Neural progenitor cell (in vitro differentiated cells): Measurements from ENCODE around the gene CMTM4. TPM values are rescaled to one million over a fixed set of nuclear protein-coding genes. Genes with fewer than 3 reads are reported as not detected.
A peak's percentile ranks its signal among the peaks of the same experiment; 100 is the strongest.

ENCODE experiments used
- DNase-seq: peaks from one replicate; pipeline ENCODE4 v3.0.0-alpha.2; 2016; ENCODE audit warnings: low spot score
- H2AFZ ChIP-seq: fragments of 200-600 bp; sonication (generic); replicated peaks from 2 replicates; pipeline ENCODE4 v1.6.1; 2016; ENCODE audit warnings: antibody characterized with exemption
- H3F3A ChIP-seq: fragments of 200-600 bp; sonication (generic); 2 replicates; pipeline ENCODE4 v1.6.1; 2016; ENCODE audit warnings: antibody characterized with exemption, low read depth
- H3K27ac ChIP-seq: fragments of 200-600 bp; sonication (generic); 2 replicates; pipeline ENCODE4 v1.5.1; 2016; ENCODE audit warnings: mild to moderate bottlenecking
- H3K27me3 ChIP-seq: fragments of 200-600 bp; sonication (generic); 2 replicates; pipeline ENCODE4 v1.6.1; 2016; ENCODE audit warnings: mild to moderate bottlenecking, moderate library complexity
- H3K36me3 ChIP-seq: fragments of 200-600 bp; sonication (generic); 2 replicates; pipeline ENCODE4 v1.5.1; 2016
- H3K4me1 ChIP-seq: fragments of 200-600 bp; sonication (generic); 2 replicates; pipeline ENCODE4 v1.6.1; 2016; ENCODE audit warnings: mixed run types
- H3K4me2 ChIP-seq: fragments of 200-600 bp; sonication (generic); 2 replicates; pipeline ENCODE4 v1.6.1; 2016
- H3K4me3 ChIP-seq: fragments of 200-600 bp; sonication (generic); 2 replicates; pipeline ENCODE4 v1.5.1; 2016
- H3K79me2 ChIP-seq: fragments of 200-600 bp; sonication (generic); 2 replicates; pipeline ENCODE4 v1.6.1; 2016; ENCODE audit warnings: low read depth
- H3K9ac ChIP-seq: fragments of 200-600 bp; sonication (generic); 2 replicates; pipeline ENCODE4 v1.6.1; 2016
- H3K9me3 ChIP-seq: fragments of 200-600 bp; sonication (generic); 2 replicates; pipeline ENCODE4 v1.5.1; 2016; ENCODE audit warnings: low read depth
- H4K20me1 ChIP-seq: fragments of 200-600 bp; sonication (generic); 2 replicates; pipeline ENCODE4 v1.6.1; 2016; ENCODE audit warnings: low read depth
- H3K27ac Mint-ChIP-seq: 3 replicates; pipeline ENCODE4 v1.8.0; 2021; ENCODE audit warnings: mixed read lengths
- H3K27me3 Mint-ChIP-seq: 2 replicates; pipeline ENCODE4 v1.8.0; 2022; ENCODE audit warnings: low read depth, mild to moderate bottlenecking, inconsistent platforms, moderate library complexity, mixed read lengths; ENCODE audit not compliant: insufficient read depth
- H3K36me3 Mint-ChIP-seq: 3 replicates; pipeline ENCODE4 v1.8.0; 2021; ENCODE audit warnings: mixed read lengths
- H3K4me1 Mint-ChIP-seq: 3 replicates; pipeline ENCODE4 v1.8.0; 2021; ENCODE audit warnings: mixed read lengths
- H3K4me3 Mint-ChIP-seq: 3 replicates; pipeline ENCODE4 v1.8.0; 2021; ENCODE audit warnings: mild to moderate bottlenecking, moderate library complexity, mixed read lengths
- H3K9me3 Mint-ChIP-seq: 3 replicates; pipeline ENCODE4 v1.8.0; 2020; ENCODE audit warnings: mixed read lengths
- CTCF ChIP-seq: fragments of 200-600 bp; sonication (generic); IDR thresholded peaks from 2 replicates; pipeline ENCODE4 v1.5.1; 2017; ENCODE audit warnings: antibody characterized with exemption, mild to moderate bottlenecking
- EZH2 ChIP-seq: fragments of 200-600 bp; sonication (generic); IDR thresholded peaks from 2 replicates; pipeline ENCODE4 v1.6.1; 2017; ENCODE audit warnings: antibody characterized with exemption, mild to moderate bottlenecking, moderate library complexity
- EZH2phosphoT487 ChIP-seq: fragments of 200-600 bp; sonication (generic); IDR thresholded peaks from 2 replicates; pipeline ENCODE4 v1.6.1; 2017; ENCODE audit warnings: antibody characterized with exemption
- total RNA-seq: library from RNA; depleted of rRNA; stranded (reverse); fragments of >200 nt; gene quantifications from 2 replicates; pipeline ENCODE4 v1.2.3, GENCODE V29; 2015; ENCODE audit warnings: low replicate concordance

The CMTM4 gene
- 25.9 and 39.5 TPM in 2 replicates for total RNA-seq

- no peak within 1 kb of the TSS for H3K27ac Mint-ChIP-seq
- peaks cover 31% of the 10 kb centered on the region for H3K79me2 ChIP-seq
Measured at GRCh38 chr16:66696669-66697630, at the start of gene CMTM4. CMTM4 (minus strand) TSS chr16:66696743; CDS start chr16:66696525, 218 bp downstream.

DNA sequence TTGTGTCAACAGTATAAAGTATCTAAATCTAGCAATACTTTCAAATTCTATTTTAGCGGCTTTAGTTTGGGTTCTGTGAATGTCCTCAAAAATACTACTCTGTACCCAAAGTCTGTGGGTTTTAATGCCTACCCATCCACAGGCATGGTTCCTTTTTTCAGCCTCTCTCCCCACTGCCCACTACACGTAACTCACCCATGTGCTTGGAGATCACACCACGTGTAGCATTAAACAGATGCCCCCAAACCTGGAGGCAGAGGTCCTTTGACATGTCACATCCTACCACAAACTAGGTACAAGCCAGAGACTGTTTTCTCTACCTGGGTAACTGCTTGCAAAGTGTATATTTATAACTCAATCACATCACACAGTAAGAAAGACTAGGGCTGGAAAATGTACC is 49.5 kb upstream of the CMTM4 start:
- DNase-seq: no peak
- H3K4me3 ChIP-seq: no peak overlapping the region
- no peak overlapping the region for H3K4me3 Mint-ChIP-seq
- peaks cover 99% of the 10 kb centered on the region for H3K79me2 ChIP-seq
- H3K4me1 Mint-ChIP-seq: peaks cover 19% of the 10 kb centered on the region
- no peak overlapping the region for H3K27ac ChIP-seq
- H3F3A ChIP-seq: peaks cover 18% of the 10 kb centered on the region
- H3K9me3 Mint-ChIP-seq: no peaks in the 10 kb centered on the region
- H3K4me2 ChIP-seq: no peak overlapping the region
- peaks cover 31% of the 10 kb centered on the region for H3K36me3 Mint-ChIP-seq
- H3K27ac Mint-ChIP-seq: no peak overlapping the region
- no peak overlapping the region for H3K9ac ChIP-seq
- no peaks in the 10 kb centered on the region for H3K9me3 ChIP-seq
- H3K27me3 Mint-ChIP-seq: peaks cover 4% of the 10 kb centered on the region
- TF ChIP-seq CTCF (no peak), EZH2phosphoT487 (no peak), EZH2 (no peak)
- no peak overlapping the region for H2AFZ ChIP-seq
- H4K20me1 ChIP-seq: peaks cover 95% of the 10 kb centered on the region
- H3K4me1 ChIP-seq: peaks cover 12% of the 10 kb centered on the region
- no peaks in the 10 kb centered on the region for H3K27me3 ChIP-seq
- H3K36me3 ChIP-seq: peaks cover 15% of the 10 kb centered on the region

More at GRCh38 chr16:66696669-66697630, at the start of gene CMTM4:
- H3K9me3 ChIP-seq: no peaks in the 10 kb centered on the region
- H4K20me1 ChIP-seq: peaks cover 21% of the 10 kb centered on the region
- H3F3A ChIP-seq: no peaks in the 10 kb centered on the region
- Mint-ChIP-seq H3K4me1 (peaks cover 15% of the 10 kb centered on the region), H3K9me3 (no peaks in the 10 kb centered on the region), H3K27me3 (peaks cover 12% of the 10 kb centered on the region), H3K4me3 (peak within 1 kb of the TSS; percentile 88), H3K36me3 (no peaks in the 10 kb centered on the region)
- peak within 1 kb of the TSS; percentile 99 for H3K4me2 ChIP-seq
- DNase-seq: peak; percentile 97
- TF ChIP-seq EZH2phosphoT487 (no peak), CTCF (peak; percentile 42), EZH2 (no peak)
- no peak within 1 kb of the TSS for H3K9ac ChIP-seq
- peak within 1 kb of the TSS; percentile 72 for H3K4me3 ChIP-seq
- H3K36me3 ChIP-seq: no peaks in the 10 kb centered on the region
- peaks cover 6% of the 10 kb centered on the region for H3K4me1 ChIP-seq
- H2AFZ ChIP-seq: peak within 1 kb of the TSS; percentile 89
- H3K27ac ChIP-seq: no peak within 1 kb of the TSS
- peaks cover 32% of the 10 kb centered on the region for H3K27me3 ChIP-seq

DNA sequence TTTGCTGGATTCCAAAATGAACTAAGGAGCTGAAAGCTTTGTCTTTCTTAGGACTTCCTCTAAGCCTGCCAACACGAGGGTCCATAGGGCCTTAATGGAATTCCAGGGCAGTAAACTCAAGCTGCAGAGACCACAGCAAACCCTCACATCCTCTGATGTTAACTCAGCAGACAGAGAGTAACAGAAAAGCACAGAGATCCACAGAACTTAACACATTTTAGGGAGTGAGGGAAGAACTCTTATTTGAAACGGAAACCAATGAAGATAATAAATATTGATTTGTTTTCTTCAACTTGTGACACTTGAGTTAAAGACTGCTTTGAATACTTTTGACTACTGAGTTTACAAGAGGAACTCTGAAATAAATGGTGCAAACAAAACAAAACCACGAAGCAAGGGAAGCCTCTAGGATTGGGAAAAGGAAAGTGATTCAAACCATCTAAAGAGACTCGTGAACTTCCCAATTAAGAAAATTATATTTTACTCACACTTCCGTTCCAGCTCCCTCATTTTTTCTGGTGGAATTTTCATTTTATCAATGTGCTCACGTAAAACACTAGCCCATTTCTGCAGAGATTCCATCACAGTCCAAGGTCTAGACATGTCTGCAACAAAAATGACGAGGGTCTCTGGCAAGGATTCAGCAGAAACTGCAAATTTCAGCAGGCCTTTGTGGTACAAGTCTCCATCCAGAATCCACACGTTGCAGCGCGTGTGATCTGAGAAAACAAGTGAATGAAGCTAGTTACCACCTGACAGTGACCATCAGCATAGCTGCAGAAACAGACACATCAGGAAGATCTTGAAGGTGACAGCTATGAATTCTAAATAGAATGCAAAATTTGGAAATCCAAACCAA is 45.6 kb upstream of the CMTM4 start:
- no peaks in the 10 kb centered on the region for H3K9me3 Mint-ChIP-seq
- H3K9ac ChIP-seq: no peak overlapping the region
- no peak for TF ChIP-seq EZH2
- no peak for TF ChIP-seq EZH2phosphoT487
- TF ChIP-seq CTCF: no peak
- H3K4me1 Mint-ChIP-seq: no peaks in the 10 kb centered on the region
- peaks cover 93% of the 10 kb centered on the region for H4K20me1 ChIP-seq
- no peak for DNase-seq
- no peak overlapping the region for H3K4me2 ChIP-seq
- H3K36me3 Mint-ChIP-seq: peaks cover 31% of the 10 kb centered on the region
- H3K4me3 Mint-ChIP-seq: no peak overlapping the region
- no peaks in the 10 kb centered on the region for H3K27me3 Mint-ChIP-seq
- peaks cover 2% of the 10 kb centered on the region for H3K4me1 ChIP-seq
- no peak overlapping the region for H3K27ac Mint-ChIP-seq
- no peaks in the 10 kb centered on the region for H3K27me3 ChIP-seq
- H3K9me3 ChIP-seq: no peaks in the 10 kb centered on the region
- H3F3A ChIP-seq: peaks cover 28% of the 10 kb centered on the region
- H3K27ac ChIP-seq: peak overlapping the region; percentile 31
- H3K4me3 ChIP-seq: no peak overlapping the region
- H3K79me2 ChIP-seq: peaks cover 98% of the 10 kb centered on the region
- H3K36me3 ChIP-seq: peaks cover 13% of the 10 kb centered on the region
- no peak overlapping the region for H2AFZ ChIP-seq
